ENCODE measurements around the gene ACER1.
"Not testable (repeated sequence)": the region's sequence is repeated elsewhere in the genome, so short reads cannot be mapped to it uniquely, and the experiment has no call there.

Gene ACER1

GRCh38 chr19:6373813-6374108 is 40.3 kb upstream of the ACER1 start:
- Histone ChIP-seq H3K4me3 (ENCODE audit: low read depth, low read length) (peak overlapping the region; percentile 58), H3K36me3 (ENCODE audit: control insufficient read depth, insufficient read depth, low read length) (peaks cover 14% of the 10 kb centered on the region), H3K27ac (ENCODE audit: low read depth, low read length) (peak overlapping the region; percentile 31), H3K9me3 (ENCODE audit: control insufficient read depth, insufficient read depth, low read length) (no peaks in the 10 kb centered on the region), H3K9ac (ENCODE audit: low read depth, low read length) (no peak overlapping the region; the same call in 1 of the 2 replicates), H3K27me3 (ENCODE audit: control insufficient read depth, insufficient read depth, low read length) (no peaks in the 10 kb centered on the region), H3K4me1 (ENCODE audit: control insufficient read depth, insufficient read depth, low read length) (peaks cover 7% of the 10 kb centered on the region; the same call in 1 of the 2 replicates)

- Histone ChIP-seq H3K27me3 (ENCODE audit: control insufficient read depth, insufficient read depth, low read length) (no peaks in the 10 kb centered on the region), H3K36me3 (ENCODE audit: control insufficient read depth, insufficient read depth, low read length) (peaks cover 15% of the 10 kb centered on the region), H3K4me3 (ENCODE audit: low read depth, low read length) (peak overlapping the region; percentile 97)
Observed at GRCh38 chr19:6373096-6373812, 39.8 kb upstream of the ACER1 start.

GRCh38 chr19:6372594-6373095 is 39.2 kb upstream of the ACER1 start, which contains the start of gene ALKBH7:
Gene ALKBH7 (plus strand): TSS chr19:6372794. CDS start chr19:6372821, 27 bp downstream.
- Histone ChIP-seq H3K27me3 (ENCODE audit: control insufficient read depth, insufficient read depth, low read length) (no peaks in the 10 kb centered on the region), H3K9ac (ENCODE audit: low read depth, low read length) (peak within 1 kb of the TSS; percentile 89), H3K9me3 (ENCODE audit: control insufficient read depth, insufficient read depth, low read length) (no peaks in the 10 kb centered on the region), H3K4me3 (ENCODE audit: low read depth, low read length) (peak within 1 kb of the TSS; percentile 97), H3K27ac (ENCODE audit: low read depth, low read length) (peak within 1 kb of the TSS; percentile 99), H3K4me1 (ENCODE audit: control insufficient read depth, insufficient read depth, low read length) (peaks cover 7% of the 10 kb centered on the region; the same call in 1 of the 2 replicates), H3K36me3 (ENCODE audit: control insufficient read depth, insufficient read depth, low read length) (peaks cover 19% of the 10 kb centered on the region)

More at GRCh38 chr19:6373096-6373812, 39.8 kb upstream of the ACER1 start:
- H3K9me3 ChIP-seq (ENCODE audit: control insufficient read depth, insufficient read depth, low read length): no peaks in the 10 kb centered on the region
- H3K4me1 ChIP-seq (ENCODE audit: control insufficient read depth, insufficient read depth, low read length): peaks cover 7% of the 10 kb centered on the region; the same call in 1 of the 2 replicates
- peak overlapping the region; percentile 89; the same call in 1 of the 2 replicates for H3K9ac ChIP-seq (ENCODE audit: low read depth, low read length)
- H3K27ac ChIP-seq (ENCODE audit: low read depth, low read length): peak overlapping the region; percentile 99

- no peaks in the 10 kb centered on the region for H3K4me1 ChIP-seq (ENCODE audit: control insufficient read depth, insufficient read depth, low read length)
- peaks cover 46% of the 10 kb centered on the region for H3K36me3 ChIP-seq (ENCODE audit: control insufficient read depth, insufficient read depth, low read length)
- no peaks in the 10 kb centered on the region for H3K27me3 ChIP-seq (ENCODE audit: control insufficient read depth, insufficient read depth, low read length)
- no peak overlapping the region for H3K9ac ChIP-seq (ENCODE audit: low read depth, low read length)
- H3K27ac ChIP-seq (ENCODE audit: low read depth, low read length): no peak overlapping the region
- H3K4me3 ChIP-seq (ENCODE audit: low read depth, low read length): no peak overlapping the region
- no peaks in the 10 kb centered on the region for H3K9me3 ChIP-seq (ENCODE audit: control insufficient read depth, insufficient read depth, low read length)
Observed at GRCh38 chr19:6364353-6364752, 30.9 kb upstream of the ACER1 start.

- Histone ChIP-seq H3K9ac (ENCODE audit: low read depth, low read length) (no peak overlapping the region), H3K4me1 (ENCODE audit: control insufficient read depth, insufficient read depth, low read length) (no peaks in the 10 kb centered on the region), H3K27ac (ENCODE audit: low read depth, low read length) (no peak overlapping the region), H3K9me3 (ENCODE audit: control insufficient read depth, insufficient read depth, low read length) (no peaks in the 10 kb centered on the region), H3K36me3 (ENCODE audit: control insufficient read depth, insufficient read depth, low read length) (peaks cover 28% of the 10 kb centered on the region), H3K27me3 (ENCODE audit: control insufficient read depth, insufficient read depth, low read length) (no peaks in the 10 kb centered on the region), H3K4me3 (ENCODE audit: low read depth, low read length) (peak overlapping the region; percentile 86)
Observed at GRCh38 chr19:6362351-6362801, 29.0 kb upstream of the ACER1 start.

GRCh38 chr19:6362027-6362350 is 28.6 kb upstream of the ACER1 start:
- peaks cover 26% of the 10 kb centered on the region for H3K36me3 ChIP-seq (ENCODE audit: control insufficient read depth, insufficient read depth, low read length)
- peak overlapping the region; percentile 83; the same call in 1 of the 2 replicates for H3K9ac ChIP-seq (ENCODE audit: low read depth, low read length)
- H3K4me1 ChIP-seq (ENCODE audit: control insufficient read depth, insufficient read depth, low read length): no peaks in the 10 kb centered on the region
- H3K4me3 ChIP-seq (ENCODE audit: low read depth, low read length): peak overlapping the region; percentile 86
- H3K9me3 ChIP-seq (ENCODE audit: control insufficient read depth, insufficient read depth, low read length): no peaks in the 10 kb centered on the region
- peak overlapping the region; percentile 61 for H3K27ac ChIP-seq (ENCODE audit: low read depth, low read length)
- H3K27me3 ChIP-seq (ENCODE audit: control insufficient read depth, insufficient read depth, low read length): no peaks in the 10 kb centered on the region

GRCh38 chr19:6360857-6361216 is 27.4 kb upstream of the ACER1 start:
- Histone ChIP-seq H3K4me3 (ENCODE audit: low read depth, low read length) (peak overlapping the region; percentile 86; the same call in 1 of the 2 replicates), H3K36me3 (ENCODE audit: control insufficient read depth, insufficient read depth, low read length) (peaks cover 16% of the 10 kb centered on the region)
- not testable (repeated sequence) for H3K9me3 ChIP-seq (ENCODE audit: control insufficient read depth, insufficient read depth, low read length); H3K9ac ChIP-seq (ENCODE audit: low read depth, low read length); H3K27ac ChIP-seq (ENCODE audit: low read depth, low read length); H3K4me1 ChIP-seq (ENCODE audit: control insufficient read depth, insufficient read depth, low read length); H3K27me3 ChIP-seq (ENCODE audit: control insufficient read depth, insufficient read depth, low read length)

- H3K36me3 ChIP-seq (ENCODE audit: control insufficient read depth, insufficient read depth, low read length): peaks cover 13% of the 10 kb centered on the region
- H3K27me3 ChIP-seq (ENCODE audit: control insufficient read depth, insufficient read depth, low read length); H3K4me3 ChIP-seq (ENCODE audit: low read depth, low read length); H3K9me3 ChIP-seq (ENCODE audit: control insufficient read depth, insufficient read depth, low read length); H3K9ac ChIP-seq (ENCODE audit: low read depth, low read length); H3K27ac ChIP-seq (ENCODE audit: low read depth, low read length); H3K4me1 ChIP-seq (ENCODE audit: control insufficient read depth, insufficient read depth, low read length): not testable (repeated sequence)
Observed at GRCh38 chr19:6360445-6360844, 27.0 kb upstream of the ACER1 start.

GRCh38 chr19:6359568-6360341 is 26.3 kb upstream of the ACER1 start:
- Histone ChIP-seq H3K27me3 (ENCODE audit: control insufficient read depth, insufficient read depth, low read length) (no peaks in the 10 kb centered on the region), H3K36me3 (ENCODE audit: control insufficient read depth, insufficient read depth, low read length) (peaks cover 6% of the 10 kb centered on the region), H3K9me3 (ENCODE audit: control insufficient read depth, insufficient read depth, low read length) (no peaks in the 10 kb centered on the region)

GRCh38 chr19:6358003-6358402 is 24.6 kb upstream of the ACER1 start:
- no peaks in the 10 kb centered on the region for H3K36me3 ChIP-seq (ENCODE audit: control insufficient read depth, insufficient read depth, low read length)
- no peaks in the 10 kb centered on the region for H3K4me1 ChIP-seq (ENCODE audit: control insufficient read depth, insufficient read depth, low read length)
- no peak overlapping the region for H3K27ac ChIP-seq (ENCODE audit: low read depth, low read length)
- H3K9ac ChIP-seq (ENCODE audit: low read depth, low read length): no peak overlapping the region
- H3K9me3 ChIP-seq (ENCODE audit: control insufficient read depth, insufficient read depth, low read length): no peaks in the 10 kb centered on the region; the same call in 1 of the 2 replicates
- H3K4me3 ChIP-seq (ENCODE audit: low read depth, low read length): no peak overlapping the region
- H3K27me3 ChIP-seq (ENCODE audit: control insufficient read depth, insufficient read depth, low read length): no peaks in the 10 kb centered on the region

More at GRCh38 chr19:6359568-6360341, 26.3 kb upstream of the ACER1 start:
- Histone ChIP-seq H3K4me1 (ENCODE audit: control insufficient read depth, insufficient read depth, low read length) (no peaks in the 10 kb centered on the region), H3K9ac (ENCODE audit: low read depth, low read length) (no peak overlapping the region), H3K4me3 (ENCODE audit: low read depth, low read length) (no peak overlapping the region), H3K27ac (ENCODE audit: low read depth, low read length) (no peak overlapping the region)

GRCh38 chr19:6357174-6357573 is 23.8 kb upstream of the ACER1 start:
- H3K4me3 ChIP-seq (ENCODE audit: low read depth, low read length): no peak overlapping the region
- no peak overlapping the region for H3K27ac ChIP-seq (ENCODE audit: low read depth, low read length)
- no peaks in the 10 kb centered on the region for H3K4me1 ChIP-seq (ENCODE audit: control insufficient read depth, insufficient read depth, low read length)
- H3K36me3 ChIP-seq (ENCODE audit: control insufficient read depth, insufficient read depth, low read length): no peaks in the 10 kb centered on the region
- peaks cover 5% of the 10 kb centered on the region for H3K9me3 ChIP-seq (ENCODE audit: control insufficient read depth, insufficient read depth, low read length)
- no peak overlapping the region for H3K9ac ChIP-seq (ENCODE audit: low read depth, low read length)
- no peaks in the 10 kb centered on the region for H3K27me3 ChIP-seq (ENCODE audit: control insufficient read depth, insufficient read depth, low read length)
